ENCODE measurements around the gene ANXA1. TPM values are rescaled to one million over a fixed set of nuclear protein-coding genes. Genes with fewer than 3 reads are reported as not detected.
"Not testable (repeated sequence)": the region's sequence is repeated elsewhere in the genome, so short reads cannot be mapped to it uniquely, and the experiment has no call there.

ANXA1 gene
- total RNA-seq, 4 donors from 2014 or later = 236 to 442 (median 247) TPM

- Histone ChIP-seq H3K36me3 (no peaks in the 10 kb centered on the region), H3K4me1 (no peaks in the 10 kb centered on the region), H3K27ac (no peak overlapping the region), H3K4me3 (replicated peaks in 1 of 3) (no peak overlapping the region), H3K27me3 (no peaks in the 10 kb centered on the region), H3K9me3 (no peaks in the 10 kb centered on the region)
- TF ChIP-seq CTCF (IDR thresholded peaks at IDR 0.05) = no peak
- TF ChIP-seq POLR2A (IDR thresholded peaks at IDR 0.05) = no peak
- no peak for DNase-seq
- intact Hi-C loops (cut with DNase I) = no loop called here
- 50 to 70% methylated on average over 3 of the region's 3 CpGs for WGBS, 2 donors
Measured at GRCh38 chr9:73179589-73179988, 27.9 kb downstream of the ANXA1 start.

GRCh38 chr9:73180403-73180802 lies 28.7 kb downstream of the ANXA1 start:
- Histone ChIP-seq H3K4me3 (replicated peaks in 1 of 3) (no peak overlapping the region), H3K27me3 (no peaks in the 10 kb centered on the region), H3K9me3 (no peaks in the 10 kb centered on the region), H3K27ac (no peak overlapping the region), H3K4me1 (no peaks in the 10 kb centered on the region), H3K36me3 (no peaks in the 10 kb centered on the region)
- intact Hi-C loops (cut with DNase I) = loop anchor here (5.0 to 10.0 kb wide), 2 partner anchors 73 to 326 kb away; no protein-coding TSS in a partner anchor
- TF ChIP-seq POLR2A (IDR thresholded peaks at IDR 0.05) = no peak
- TF ChIP-seq CTCF (IDR thresholded peaks at IDR 0.05) = no peak
- DNase-seq = no peak
- 62 to 76% methylated on average over 1 of the region's 1 CpG for whole genome bisulfite sequencing, 2 donors

- Histone ChIP-seq H3K4me3 (replicated peaks in 1 of 3) (no peak overlapping the region), H3K27ac (no peak overlapping the region), H3K9me3 (no peaks in the 10 kb centered on the region), H3K27me3 (no peaks in the 10 kb centered on the region), H3K4me1 (no peaks in the 10 kb centered on the region), H3K36me3 (no peaks in the 10 kb centered on the region)
- WGBS, 2 donors = 84 to 89% methylated on average over 1 of the region's 1 CpG
- intact Hi-C loops (cut with DNase I) = loop anchor here (5.0 to 10.0 kb wide), 2 partner anchors 76 to 328 kb away; no protein-coding TSS in a partner anchor
- DNase-seq = no peak
- no peak for TF ChIP-seq CTCF (IDR thresholded peaks at IDR 0.05)
- no peak for TF ChIP-seq POLR2A (IDR thresholded peaks at IDR 0.05)
Measured at GRCh38 chr9:73182928-73183327, 31.3 kb downstream of the ANXA1 start.

GRCh38 chr9:73183428-73183827 lies 31.8 kb downstream of the ANXA1 start:
- TF ChIP-seq POLR2A (IDR thresholded peaks at IDR 0.05) = no peak
- no peak for TF ChIP-seq CTCF (IDR thresholded peaks at IDR 0.05)
- Histone ChIP-seq H3K27ac (no peak overlapping the region), H3K9me3 (no peaks in the 10 kb centered on the region), H3K4me3 (replicated peaks in 1 of 3) (no peak overlapping the region), H3K4me1 (no peaks in the 10 kb centered on the region), H3K27me3 (no peaks in the 10 kb centered on the region), H3K36me3 (no peaks in the 10 kb centered on the region)
- DNase-seq = no peak
- intact Hi-C loops (cut with DNase I) = loop anchor here (5.0 to 10.0 kb wide), 2 partner anchors 76 to 329 kb away; no protein-coding TSS in a partner anchor

GRCh38 chr9:73183917-73184861 lies 32.5 kb downstream of the ANXA1 start:
- intact Hi-C loops (cut with DNase I) = loop anchor here (5.0 to 10.0 kb wide), 2 partner anchors 77 to 329 kb away; no protein-coding TSS in a partner anchor
- 34 to 53% methylated on average over 2 to 3 of the region's 3 CpGs for WGBS, 2 donors
- Histone ChIP-seq H3K27ac (no peak overlapping the region), H3K36me3 (no peaks in the 10 kb centered on the region), H3K4me1 (no peaks in the 10 kb centered on the region), H3K4me3 (replicated peaks in 1 of 3) (no peak overlapping the region), H3K9me3 (no peaks in the 10 kb centered on the region), H3K27me3 (no peaks in the 10 kb centered on the region)
- TF ChIP-seq POLR2A (IDR thresholded peaks at IDR 0.05) = no peak
- TF ChIP-seq CTCF (IDR thresholded peaks at IDR 0.05) = peak; percentile 26 to 74 (median 50)
- DNase-seq = no peak

GRCh38 chr9:73191109-73191508 lies 39.4 kb downstream of the ANXA1 start:
- H3K27ac ChIP-seq; DNase-seq; H3K36me3 ChIP-seq; H3K9me3 ChIP-seq; H3K27me3 ChIP-seq; H3K4me1 ChIP-seq; H3K4me3 ChIP-seq (replicated peaks in 1 of 3); intact Hi-C loops (cut with DNase I): not testable (repeated sequence)
- 31 to 57% methylated on average over 1 of the region's 1 CpG for WGBS, 2 donors
